AG04450 (cell line): Measurements from ENCODE around the gene VCAM1. TPM values are rescaled to one million over a fixed set of nuclear protein-coding genes. Genes with fewer than 3 reads are reported as not detected.

Experiments used
- CTCF ChIA-PET: fragments of 300-600, 350-600 bp; formaldehyde crosslinking; extraction: SDS; loops from one replicate; lab custom pipeline; 2022; ENCODE audit warnings: antibody characterized with exemption, inconsistent platforms; lab: Charles Lee
- POLR2A ChIA-PET: fragments of 350-600 bp; formaldehyde crosslinking; extraction: SDS; loops from one replicate; lab custom pipeline; 2021; ENCODE audit warnings: antibody characterized with exemption, inconsistent platforms; lab: Yijun Ruan, JAX
- DNase-seq: peaks from one replicate; pipeline ENCODE4 v3.0.0-alpha.2; 2011; ENCODE audit warnings: low read depth, low spot score
- H3K27ac ChIP-seq: one replicate; pipeline ENCODE4 v1.5.1; 2012; ENCODE audit warnings: low read depth, low read length, control low read depth
- H3K27me3 ChIP-seq: one replicate; pipeline ENCODE4 v1.6.0; 2012; ENCODE audit warnings: low read length; ENCODE audit not compliant: control insufficient read depth, insufficient read depth
- H3K4me3 ChIP-seq: 2 replicates; pipeline ENCODE4 v1.5.1; 2011; ENCODE audit warnings: mild to moderate bottlenecking, low read depth, low read length, control low read depth
- H3K9me3 ChIP-seq: 2 replicates; pipeline ENCODE4 v1.5.1; 2012; ENCODE audit warnings: low read length; ENCODE audit not compliant: control insufficient read depth, insufficient read depth
- CTCF ChIP-seq: IDR thresholded peaks from 2 replicates; pipeline ENCODE4 v1.5.1; 2011; ENCODE audit warnings: low read depth, low read length, control low read depth, inconsistent platforms
- polyA plus RNA-seq: library from polyadenylated mRNA; depleted of rRNA; stranded (reverse); fragments of >200 nt; gene quantifications from 2 replicates; pipeline ENCODE4 v1.2.3, GENCODE V29; 2011

VCAM1 gene
- polyA plus RNA-seq, 1 experiment: 40.3 TPM

GRCh38 chr1:100713626-100714025 lies 5.9 kb upstream of the VCAM1 start:
- CTCF ChIA-PET: interaction anchor here (1.2 kb wide), 1 partner anchor 155 kb away, joined by 7 read pairs; no protein-coding TSS in a partner anchor
- no peak for DNase-seq
- H3K4me3 ChIP-seq: no peak overlapping the region
- TF ChIP-seq CTCF: no peak
- H3K27ac ChIP-seq: no peak overlapping the region
- H3K9me3 ChIP-seq: no peaks in the 10 kb centered on the region
- POLR2A ChIA-PET: no interaction called here
- no peaks in the 10 kb centered on the region for H3K27me3 ChIP-seq

- Histone ChIP-seq H3K9me3 (no peaks in the 10 kb centered on the region), H3K4me3 (no peak overlapping the region), H3K27me3 (no peaks in the 10 kb centered on the region), H3K27ac (no peak overlapping the region)
- CTCF ChIA-PET: no interaction called here
- no peak for TF ChIP-seq CTCF
- POLR2A ChIA-PET: no interaction called here
- no peak for DNase-seq
Observed at GRCh38 chr1:100714599-100714998, 4.9 kb upstream of the VCAM1 start.

- ChIA-PET CTCF (interaction anchor here (2.9 kb wide), 1 partner anchor 151 kb away, joined by 9 read pairs; no protein-coding TSS in a partner anchor), POLR2A (no interaction called here)
- DNase-seq: no peak
- Histone ChIP-seq H3K4me3 (no peak overlapping the region), H3K27me3 (no peaks in the 10 kb centered on the region), H3K27ac (no peak overlapping the region), H3K9me3 (no peaks in the 10 kb centered on the region)
- no peak for TF ChIP-seq CTCF
Observed at GRCh38 chr1:100717218-100717617, 2.3 kb upstream of the VCAM1 start.

- no peak for DNase-seq
- Histone ChIP-seq H3K9me3 (no peaks in the 10 kb centered on the region), H3K27me3 (no peaks in the 10 kb centered on the region), H3K4me3 (no peak overlapping the region), H3K27ac (no peak overlapping the region)
- ChIA-PET POLR2A (no interaction called here), CTCF (interaction anchor here (0.9 to 2.9 kb wide), 3 partner anchors 18 to 150 kb away, joined by 3 to 9 read pairs (median 5); no protein-coding TSS in a partner anchor)
- TF ChIP-seq CTCF: no peak
Observed at GRCh38 chr1:100718581-100718980, 961 bp upstream of the VCAM1 start.

GRCh38 chr1:100720101-100720500 lies 559 bp downstream of the VCAM1 start:
- DNase-seq: no peak
- Histone ChIP-seq H3K27ac (no peak overlapping the region), H3K27me3 (no peaks in the 10 kb centered on the region), H3K4me3 (peak overlapping the region; percentile 50), H3K9me3 (no peaks in the 10 kb centered on the region)
- POLR2A ChIA-PET: interaction anchor here (0.8 to 1.4 kb wide), 2 partner anchors 9 to 17 kb away, joined by 3 read pairs; no protein-coding TSS in a partner anchor
- CTCF ChIA-PET: interaction anchor here (0.9 to 2.5 kb wide), 3 partner anchors 15 to 148 kb away, joined by 4 to 5 read pairs (median 5); no protein-coding TSS in a partner anchor
- no peak for TF ChIP-seq CTCF
